ENCODE data around the gene CATSPERE. TPM values are rescaled to one million over a fixed set of nuclear protein-coding genes. Genes with fewer than 3 reads are reported as not detected.
"Not testable (repeated sequence)": the region's sequence is repeated elsewhere in the genome, so short reads cannot be mapped to it uniquely, and the experiment has no call there.

The CATSPERE gene
- polyA plus RNA-seq, 1 experiment, result 0.20 TPM

GRCh38 chr1:244664353-244664752 is 203.3 kb downstream of the CATSPERE start:
- CTCF ChIA-PET, result interaction anchor here (1.5 kb wide), 1 partner anchor 13 kb away, joined by 3 read pairs; no protein-coding TSS in a partner anchor
- no peak for DNase-seq (ENCODE audit: low read depth)
- POLR2A ChIA-PET, result no interaction called here

GRCh38 chr1:244665771-244666217 is 204.7 kb downstream of the CATSPERE start:
- H3K27me3 ChIP-seq (ENCODE audit: control insufficient read depth, insufficient read depth, low read length), result no peaks in the 10 kb centered on the region
- no peak for DNase-seq (ENCODE audit: low read depth)
- H3K36me3 ChIP-seq (ENCODE audit: control insufficient read depth, insufficient read depth, low read length), result no peaks in the 10 kb centered on the region
- ChIA-PET CTCF (interaction anchor here (1.5 kb wide), 1 partner anchor 11 kb away, joined by 3 read pairs; no protein-coding TSS in a partner anchor), POLR2A (no interaction called here)
- H3K4me3 ChIP-seq (ENCODE audit: low read depth, low read length), result no peak overlapping the region
- no peak for TF ChIP-seq CTCF (IDR thresholded peaks at IDR 0.05; ENCODE audit: insufficient read depth, low read depth, low read length)

More at GRCh38 chr1:244664353-244664752, 203.3 kb downstream of the CATSPERE start:
- Histone ChIP-seq H3K4me3 (ENCODE audit: low read depth, low read length) (no peak overlapping the region), H3K27me3 (ENCODE audit: control insufficient read depth, insufficient read depth, low read length) (no peaks in the 10 kb centered on the region), H3K36me3 (ENCODE audit: control insufficient read depth, insufficient read depth, low read length) (peaks cover 1% of the 10 kb centered on the region; the same call in 1 of the 2 replicates)
- TF ChIP-seq CTCF (IDR thresholded peaks at IDR 0.05; ENCODE audit: insufficient read depth, low read depth, low read length), result no peak

GRCh38 chr1:244666672-244667418 is 205.8 kb downstream of the CATSPERE start:
- POLR2A ChIA-PET; H3K4me3 ChIP-seq (ENCODE audit: low read depth, low read length); H3K36me3 ChIP-seq (ENCODE audit: control insufficient read depth, insufficient read depth, low read length); H3K27me3 ChIP-seq (ENCODE audit: control insufficient read depth, insufficient read depth, low read length); CTCF ChIA-PET; DNase-seq (ENCODE audit: low read depth): not testable (repeated sequence)

- H3K36me3 ChIP-seq (ENCODE audit: control insufficient read depth, insufficient read depth, low read length), result no peaks in the 10 kb centered on the region
- ChIA-PET POLR2A (no interaction called here), CTCF (no interaction called here)
- TF ChIP-seq CTCF (IDR thresholded peaks at IDR 0.05; ENCODE audit: insufficient read depth, low read depth, low read length), result no peak
- no peak overlapping the region for H3K4me3 ChIP-seq (ENCODE audit: low read depth, low read length)
- no peaks in the 10 kb centered on the region for H3K27me3 ChIP-seq (ENCODE audit: control insufficient read depth, insufficient read depth, low read length)
- no peak for DNase-seq (ENCODE audit: low read depth)
Measured at GRCh38 chr1:244667797-244668196, 206.7 kb downstream of the CATSPERE start.

GRCh38 chr1:244672946-244673682 is 212.0 kb downstream of the CATSPERE start:
- peak; percentile 28 for DNase-seq (ENCODE audit: low read depth)
- CTCF ChIA-PET, result no interaction called here
- TF ChIP-seq CTCF (IDR thresholded peaks at IDR 0.05; ENCODE audit: insufficient read depth, low read depth, low read length), result no peak
- POLR2A ChIA-PET, result no interaction called here
- Histone ChIP-seq H3K4me3 (ENCODE audit: low read depth, low read length) (no peak overlapping the region), H3K36me3 (ENCODE audit: control insufficient read depth, insufficient read depth, low read length) (no peaks in the 10 kb centered on the region), H3K27me3 (ENCODE audit: control insufficient read depth, insufficient read depth, low read length) (no peaks in the 10 kb centered on the region)

Measured in BJ (cell line).